Spleen (tissue), 11 donors: Measurements from ENCODE around the gene TAAR8. TPM values are rescaled to one million over a fixed set of nuclear protein-coding genes. Genes with fewer than 3 reads are reported as not detected.
"Not testable (repeated sequence)": the region's sequence is repeated elsewhere in the genome, so short reads cannot be mapped to it uniquely, and the experiment has no call there.

ENCODE experiments used
- DNase-seq: peaks from one replicate; pipeline ENCODE4 v3.0.0-alpha.2; 2020
- H3K27ac ChIP-seq, 8 donors: fragments of 200-600 bp; sonication (generic) in 7 of 8; 1 replicate in 4 of 8; 2 replicates in 4 of 8; pipeline versions ENCODE4 v1.5.0 to v1.8.0; 2016 to 2021; ENCODE audit warnings: inconsistent platforms in 4 of 8, mild to moderate bottlenecking in 4 of 8, moderate library complexity in 1 of 8
- H3K27me3 ChIP-seq, 7 donors: fragments of 200-600 bp; sonication (generic) in 6 of 7; replicated peaks in 1 of 7; 1 replicate in 4 of 7; 2 replicates in 3 of 7; pipeline versions ENCODE4 v1.5.0 to v1.8.0; 2016 to 2021; ENCODE audit warnings: inconsistent platforms in 3 of 7, mild to moderate bottlenecking in 1 of 7
- H3K36me3 ChIP-seq, 6 donors: fragments of 200-600 bp; sonication (generic) in 5 of 6; 1 replicate in 4 of 6; 2 replicates in 2 of 6; pipeline versions ENCODE4 v1.5.0 to v1.8.0; 2016 to 2021; ENCODE audit warnings: inconsistent platforms in 2 of 6
- H3K4me1 ChIP-seq, 6 donors: fragments of 200-600 bp; sonication (generic) in 5 of 6; 1 replicate in 3 of 6; 2 replicates in 3 of 6; pipeline versions ENCODE4 v1.5.0 to v1.8.0; 2016 to 2021; ENCODE audit warnings: inconsistent platforms in 3 of 6
- H3K4me3 ChIP-seq, 8 donors: fragments of 200-600 bp; sonication (generic) in 7 of 8; 1 replicate in 4 of 8; 2 replicates in 4 of 8; pipeline versions ENCODE4 v1.5.0 to v1.8.0; 2016 to 2021; ENCODE audit warnings: inconsistent platforms in 4 of 8, mild to moderate bottlenecking in 4 of 8, moderate library complexity in 2 of 8
- H3K9me3 ChIP-seq, 8 donors: fragments of 200-600 bp; sonication (generic) in 7 of 8; 1 replicate in 4 of 8; 2 replicates in 4 of 8; pipeline versions ENCODE4 v1.5.0 to v1.8.0; 2016 to 2021; ENCODE audit warnings: inconsistent platforms in 4 of 8
- CTCF ChIP-seq, 11 experiments: fragments of 200-600 bp in 7 of 11; fragments of 450-650 bp in 4 of 11; sonication (generic) in 4 of 11; IDR thresholded peaks in 8 of 11; conservative IDR thresholded peaks in 3 of 11; 1 replicate in 7 of 11; 2 replicates in 4 of 11; pipeline versions ENCODE4 v1.4.0 to v1.8.0; 2016 to 2021; ENCODE audit warnings: antibody characterized with exemption in 11 of 11, inconsistent platforms in 4 of 11, mild to moderate bottlenecking in 1 of 11
- POLR2A ChIP-seq, 3 donors: fragments of 450-650 bp; IDR thresholded peaks; one replicate each; pipeline ENCODE4 v1.5.1; 2017; ENCODE audit warnings: antibody characterized with exemption in 3 of 3, mild to moderate bottlenecking in 1 of 3
- POLR2AphosphoS5 ChIP-seq, 3 donors: sonication (generic); formaldehyde crosslinking; IDR thresholded peaks; one replicate each; pipeline ENCODE4 v1.5.1; 2017; ENCODE audit warnings: antibody characterized with exemption in 3 of 3
- WGBS, 5 donors: extraction: QIAGEN DNeasy Blood & Tissue Kit in 3 of 5; methylation state at CpG; one replicate each; pipeline versions ENCODE4 v1.1.5 to v1.1.7; 2013 to 2018; 5-methylcytosine and 5-hydroxymethylcytosine counted together
- intact Hi-C: fragments of 100-400 bp; cut with DNase I; formaldehyde crosslinking; loops from one replicate; pipeline ENCODE4 v1.15.0; 2023; ENCODE audit warnings: low total_unique reads
- polyA plus RNA-seq, 3 donors: library from polyadenylated mRNA; stranded (reverse); fragments of 200-250 nt; gene quantifications; one replicate each; pipeline ENCODE4 v1.2.1, GENCODE V29; 2013
- total RNA-seq, 7 donors: library from RNA; depleted of rRNA in 3 of 7; stranded (reverse); fragments of >200 nt in 3 of 7; fragmentation: NEBNext Ultra II Directional in 4 of 7; extraction: Animal tissue kit (Norgen Biotek cat#: 25700) in 4 of 7; gene quantifications; one replicate each; pipeline versions ENCODE4 v1.1.0 to v1.2.1, GENCODE V29; 2016 to 2021
- donor health status: healthy with polysubstance abuse.
- donor health status: DM: no; HTN: no; CAD: no; lungs with moderate emphysema.
- donor health status: DM: no; HTN: no; CAD: no.
- donor health status: Bipolar disorder and iron deficiency.
- donor health status: healthy.
- donor health status: DM: no; HTN: no; CAD: no.
- donor health status: DM: yes; HTN: yes; CAD: no.

TAAR8 gene
- total and polyA plus RNA-seq, 10 donors, result not detected

- WGBS, 5 donors, result 71 to 87% (median 80%) methylated on average over 6 of the region's 6 CpGs
- no peak overlapping the region for H3K27ac ChIP-seq
- no peak for DNase-seq
- TF ChIP-seq POLR2AphosphoS5 (IDR thresholded peaks at IDR 0.05) (no peak), POLR2A (IDR thresholded peaks at IDR 0.05) (no peak), CTCF (IDR thresholded peaks at IDR 0.05 in 8 of 11, conservative IDR thresholded peaks at IDR 0.05 in 3 of 11) (no peak)
- no peaks in the 10 kb centered on the region for H3K9me3 ChIP-seq
- no peak overlapping the region for H3K4me3 ChIP-seq
- no peaks in the 10 kb centered on the region for H3K36me3 ChIP-seq
- peaks cover 0 to 10% (median 4%) of the 10 kb centered on the region in 6 donors for H3K4me1 ChIP-seq
- peaks cover 0 to 7% (median 0%) of the 10 kb centered on the region in 7 donors for H3K27me3 ChIP-seq
- intact Hi-C loops, result no loop called here
Measured at GRCh38 chr6:132527791-132528190, 24.7 kb upstream of the TAAR8 start.

GRCh38 chr6:132530293-132530974 is 22.0 kb upstream of the TAAR8 start:
- WGBS, 5 donors, result 18 to 30% (median 22%) methylated on average over 9 of the region's 9 CpGs
- H3K4me1 ChIP-seq, result peaks cover 0 to 10% (median 4%) of the 10 kb centered on the region in 6 donors
- H3K36me3 ChIP-seq, result no peaks in the 10 kb centered on the region
- H3K27ac ChIP-seq, result no peak overlapping the region
- H3K4me3 ChIP-seq, result peak overlapping the region in 2 of 8 donors; percentile 8 to 48
- H3K27me3 ChIP-seq, result peaks cover 0 to 7% (median 0%) of the 10 kb centered on the region in 7 donors
- DNase-seq, result no peak
- no peak for TF ChIP-seq POLR2A (IDR thresholded peaks at IDR 0.05)
- peak; percentile 49 to 84 (median 77) for TF ChIP-seq CTCF (IDR thresholded peaks at IDR 0.05 in 8 of 11, conservative IDR thresholded peaks at IDR 0.05 in 3 of 11)
- H3K9me3 ChIP-seq, result peaks cover 0 to 9% (median 4%) of the 10 kb centered on the region in 8 donors
- intact Hi-C loops, result no loop called here

- DNase-seq, intact Hi-C loops, H3K27ac ChIP-seq, H3K9me3 ChIP-seq, H3K4me3 ChIP-seq, H3K36me3 ChIP-seq: not testable (repeated sequence)
- peaks cover 0 to 16% (median 0%) of the 10 kb centered on the region in 7 donors for H3K27me3 ChIP-seq
- H3K4me1 ChIP-seq, result peaks cover 0 to 10% (median 4%) of the 10 kb centered on the region in 6 donors
- WGBS, 5 donors, result 71 to 89% (median 82%) methylated on average over 2 of the region's 2 CpGs
Measured at GRCh38 chr6:132534546-132534945, 17.9 kb upstream of the TAAR8 start.

GRCh38 chr6:132537145-132537544 is 15.3 kb upstream of the TAAR8 start:
- H3K4me1 ChIP-seq, result no peaks in the 10 kb centered on the region
- 85 to 94% (median 87%) methylated on average over 3 of the region's 3 CpGs for WGBS, 5 donors
- no peak overlapping the region for H3K4me3 ChIP-seq
- no peaks in the 10 kb centered on the region for H3K36me3 ChIP-seq
- intact Hi-C loops, result no loop called here
- no peak overlapping the region for H3K27ac ChIP-seq
- H3K27me3 ChIP-seq, result peaks cover 0 to 21% (median 0%) of the 10 kb centered on the region in 7 donors
- no peak for TF ChIP-seq POLR2A (IDR thresholded peaks at IDR 0.05)
- TF ChIP-seq CTCF (IDR thresholded peaks at IDR 0.05 in 8 of 11, conservative IDR thresholded peaks at IDR 0.05 in 3 of 11), result no peak
- TF ChIP-seq POLR2AphosphoS5 (IDR thresholded peaks at IDR 0.05), result no peak
- no peak for DNase-seq
- peaks cover 0 to 9% (median 4%) of the 10 kb centered on the region in 8 donors for H3K9me3 ChIP-seq
